RWPE1 (cell line): ENCODE results near the gene DEPDC5.

Experiments used
- CTCF ChIA-PET: fragments of 350-600 bp; sonication (Branson Sonifier 250); formaldehyde crosslinking; extraction: SDS; loops from one replicate; lab custom pipeline; 2021; lab: Yijun Ruan, JAX
- POLR2A ChIA-PET: fragments of 400-600 bp; formaldehyde crosslinking; extraction: SDS; loops from one replicate; lab custom pipeline; 2020; ENCODE audit warnings: antibody characterized with exemption; ENCODE audit not compliant: low non-redundant PET; lab: Yijun Ruan, JAX
- DNase-seq: peaks from one replicate; pipeline ENCODE4 v3.0.0; 2012; ENCODE audit warnings: low spot score
- H3K27ac ChIP-seq: fragments of 450-650 bp; 2 replicates; pipeline ENCODE4 v1.5.1; 2017
- CTCF ChIP-seq: fragments of 450-650 bp; conservative IDR thresholded peaks from 2 replicates; pipeline ENCODE4 v1.5.1; 2017; ENCODE audit warnings: low read depth, mild to moderate bottlenecking

DEPDC5 gene

GRCh38 chr22:31953261-31953660, 199.4 kb downstream of the DEPDC5 start:
- POLR2A ChIA-PET: no interaction called here
- TF ChIP-seq CTCF: no peak
- no peak for DNase-seq
- H3K27ac ChIP-seq: no peak overlapping the region
- CTCF ChIA-PET: interaction anchor here (1.4 kb wide), 1 partner anchor 17 kb away, joined by 5 read pairs; no protein-coding TSS in a partner anchor

- POLR2A ChIA-PET: no interaction called here
- no peak for DNase-seq
- H3K27ac ChIP-seq: no peak overlapping the region
- CTCF ChIA-PET: interaction anchor here (0.5 kb wide), 1 partner anchor 436 kb away, joined by 5 read pairs; no protein-coding TSS in a partner anchor
- TF ChIP-seq CTCF: no peak
These were observed 201.0 kb downstream of the DEPDC5 start for GRCh38 chr22:31954535-31955523.

GRCh38 chr22:31956360-31956759, 202.5 kb downstream of the DEPDC5 start:
- DNase-seq: no peak
- H3K27ac ChIP-seq: no peak overlapping the region
- POLR2A ChIA-PET: no interaction called here
- no peak for TF ChIP-seq CTCF
- CTCF ChIA-PET: no interaction called here
